GM19468 (cell line): Measurements from ENCODE around the gene RNF38.
"Not testable (repeated sequence)": the region's sequence is repeated elsewhere in the genome, so short reads cannot be mapped to it uniquely, and the experiment has no call there.

Source experiments
- ATAC-seq: cut with Tn5 transposase; IDR thresholded peaks from one replicate; pipeline ENCODE4 v1.9.1; 2021; ENCODE audit warnings: mild to moderate bottlenecking, moderate library complexity, moderate number of reproducible peaks; ENCODE audit not compliant: unreplicated experiment; ENCODE audit errors: extremely low read depth

RNF38 gene

DNA sequence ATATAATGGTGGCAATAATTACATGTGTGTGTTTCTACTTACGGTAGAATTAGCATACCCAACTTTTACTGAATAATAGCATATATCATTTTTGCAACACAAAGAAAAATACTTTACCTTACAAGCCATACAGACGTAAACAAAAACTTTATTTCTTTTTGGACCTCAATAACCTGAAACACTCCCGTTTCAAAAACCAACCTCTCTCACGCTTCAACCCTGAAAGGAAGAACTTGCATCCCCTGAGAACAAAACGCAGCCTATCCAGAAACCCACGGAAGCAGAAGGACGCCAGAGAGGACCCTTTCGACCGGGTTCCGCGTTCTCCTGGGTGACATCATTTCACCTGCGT, at the start of gene RNF38:
Gene RNF38 (minus strand): TSS at position 290 of the 352 bp plus-strand sequence. CDS start 161 bp downstream, at position 129.
- ATAC-seq, result no peak

DNA sequence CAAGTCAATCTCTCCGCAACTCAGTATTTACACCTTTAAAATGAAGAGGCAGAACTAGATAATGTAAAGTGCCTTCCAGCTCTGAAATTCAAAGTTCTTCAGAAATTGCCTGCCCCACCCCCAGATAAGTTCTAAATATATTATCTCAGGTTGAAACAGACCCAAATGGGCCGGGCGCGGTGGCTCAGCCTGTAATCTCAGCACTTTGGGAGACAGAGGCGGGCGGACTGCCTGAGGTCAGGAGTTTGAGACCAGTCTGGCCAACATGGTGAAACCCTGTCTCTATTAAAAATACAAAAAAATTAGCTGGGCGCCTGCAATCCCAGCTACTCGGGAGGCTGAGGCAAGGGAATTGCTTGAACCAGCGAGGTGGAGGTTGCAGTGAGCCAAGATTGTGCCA, 48.5 kb upstream of the RNF38 start:
- not testable (repeated sequence) for ATAC-seq

DNA sequence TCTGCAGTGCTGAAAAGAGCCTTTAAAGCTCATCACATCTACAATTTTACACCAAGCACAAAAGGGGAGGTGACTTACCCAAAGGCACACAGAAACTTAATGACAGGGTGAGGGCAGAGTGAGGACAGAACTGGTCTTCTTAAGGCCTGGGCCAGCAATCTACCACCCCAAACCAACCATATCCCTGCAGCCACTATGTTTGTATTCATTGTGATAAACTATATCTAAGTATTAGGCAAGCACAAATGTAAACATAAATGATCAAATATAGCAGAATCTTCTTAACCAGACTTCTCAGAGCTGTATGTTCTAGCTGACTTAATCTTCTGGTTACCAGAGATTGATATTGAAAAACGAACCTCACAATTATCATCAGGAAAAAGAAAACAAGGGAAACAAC, 47.9 kb upstream of the RNF38 start:
- no peak for ATAC-seq

DNA sequence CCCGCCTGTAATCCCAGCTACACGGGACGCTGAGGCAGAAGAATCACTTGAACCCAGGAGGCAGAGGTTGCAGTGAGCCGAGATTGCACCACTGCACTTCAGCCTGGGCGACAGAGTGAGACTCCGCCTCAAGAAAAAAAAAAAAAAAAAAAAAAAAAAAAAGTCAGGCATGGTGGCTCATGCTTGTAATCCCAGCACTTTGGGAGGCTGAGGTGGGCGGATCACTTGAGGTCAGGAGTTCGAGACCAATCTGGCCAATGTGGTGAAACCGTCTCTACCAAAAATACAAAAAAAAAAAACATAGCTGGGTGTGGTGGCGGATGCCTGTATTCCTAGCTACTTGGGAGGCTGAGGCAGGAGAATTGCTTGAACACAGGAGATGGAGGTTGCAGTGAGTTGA, 46.6 kb upstream of the RNF38 start:
- ATAC-seq, result not testable (repeated sequence)

DNA sequence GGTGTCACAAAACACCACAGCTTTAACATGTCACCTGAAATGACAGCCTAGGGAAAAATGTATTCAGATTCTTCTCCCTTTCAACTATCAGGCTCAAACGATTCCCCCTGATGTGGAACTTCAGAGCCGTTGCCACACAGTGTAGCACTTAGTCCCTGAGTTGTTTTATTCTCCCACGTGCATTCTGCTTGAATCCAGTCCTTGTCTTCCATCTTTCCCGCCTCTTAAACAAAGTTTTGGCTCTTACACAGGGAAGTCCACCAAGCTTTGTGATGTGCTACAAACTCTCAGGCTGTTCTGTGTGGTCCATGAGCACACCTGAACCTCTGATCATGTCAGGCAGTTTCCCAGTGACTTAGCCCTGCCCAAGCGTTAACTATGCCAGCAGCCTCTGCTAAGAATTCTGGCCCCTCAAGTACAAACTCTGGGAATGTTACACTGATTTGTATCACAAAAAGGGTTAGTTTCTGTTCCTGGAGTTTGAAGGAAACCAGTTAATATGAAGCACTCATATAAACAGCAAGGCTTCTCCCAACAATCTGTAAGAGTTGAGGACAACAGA, 45.8 kb upstream of the RNF38 start:
- no peak for ATAC-seq

DNA sequence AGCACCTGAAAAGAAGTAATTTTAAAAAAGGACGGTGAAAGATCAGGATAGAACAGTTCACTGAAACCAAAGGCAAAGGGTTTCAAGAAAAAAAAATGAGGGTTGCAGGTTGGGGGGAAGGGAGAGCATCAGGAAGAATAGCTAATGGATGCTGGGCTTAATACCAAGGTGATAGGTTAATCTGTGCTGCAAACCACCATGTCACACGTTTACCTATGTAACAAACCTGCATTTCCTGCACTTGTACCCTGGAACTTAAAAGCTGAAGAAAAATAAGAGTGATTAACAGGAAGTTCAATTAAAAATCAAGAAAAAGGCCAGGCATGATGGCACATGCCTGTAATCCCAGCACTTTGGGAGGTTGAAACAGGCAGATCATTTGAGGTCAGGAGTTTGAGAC, 44.1 kb upstream of the RNF38 start:
- no peak for ATAC-seq

DNA sequence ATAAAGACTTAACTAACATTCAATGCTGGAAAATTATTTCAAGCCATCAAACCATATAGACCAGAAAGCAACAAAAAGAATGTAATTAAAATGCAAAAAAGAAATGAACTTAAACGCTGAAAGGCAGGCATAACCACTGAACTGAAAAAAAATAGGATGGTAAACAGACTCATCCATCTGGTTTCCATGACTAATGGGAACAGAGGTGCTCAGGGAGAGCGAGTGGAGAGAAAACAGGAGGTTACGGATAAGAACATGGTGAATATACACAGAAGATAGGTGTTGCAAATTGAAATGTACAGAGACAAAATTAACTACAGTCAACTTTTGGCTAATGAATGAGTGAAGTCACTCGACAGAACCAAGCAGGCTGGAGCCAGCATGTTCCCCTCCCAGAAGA, 43.5 kb upstream of the RNF38 start:
- no peak for ATAC-seq

DNA sequence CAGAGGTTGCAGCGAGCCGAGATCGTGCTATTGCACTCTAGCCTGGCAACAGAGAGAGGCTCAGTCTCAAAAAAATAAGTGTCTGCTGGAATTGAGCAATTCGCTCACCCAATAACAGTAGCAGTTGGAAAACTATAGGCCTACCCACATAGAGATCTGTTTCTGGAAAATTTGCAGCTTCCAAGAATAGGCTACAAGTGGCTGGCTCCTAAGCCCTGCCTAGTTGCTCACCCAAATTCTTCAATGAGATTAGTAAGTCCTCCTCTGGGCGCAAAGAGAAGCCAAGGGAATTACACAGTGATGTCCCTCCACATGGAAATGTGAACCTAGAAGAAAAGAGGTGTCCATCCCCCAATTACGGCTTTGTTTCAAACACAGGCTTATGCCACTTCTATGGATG, 42.6 kb upstream of the RNF38 start:
- ATAC-seq, result no peak

DNA sequence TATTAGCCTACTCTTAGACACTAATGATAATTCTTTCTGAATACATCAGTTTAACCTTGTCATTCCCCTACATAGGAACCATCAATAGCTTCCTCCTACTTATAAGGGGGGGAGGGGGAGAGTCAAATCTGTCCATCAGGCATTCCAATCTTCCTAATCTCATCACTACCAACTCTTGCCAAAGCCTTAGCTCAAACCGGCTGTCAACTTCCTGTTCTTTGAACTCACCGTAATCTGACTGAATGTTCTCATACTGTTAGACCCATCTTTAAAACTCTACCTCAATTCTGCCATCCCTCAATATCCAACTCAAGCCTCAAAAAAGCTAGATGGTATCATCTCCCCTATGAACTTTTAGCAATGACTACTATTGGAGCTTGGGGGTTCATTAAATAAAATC, 41.9 kb upstream of the RNF38 start:
- no peak for ATAC-seq

DNA sequence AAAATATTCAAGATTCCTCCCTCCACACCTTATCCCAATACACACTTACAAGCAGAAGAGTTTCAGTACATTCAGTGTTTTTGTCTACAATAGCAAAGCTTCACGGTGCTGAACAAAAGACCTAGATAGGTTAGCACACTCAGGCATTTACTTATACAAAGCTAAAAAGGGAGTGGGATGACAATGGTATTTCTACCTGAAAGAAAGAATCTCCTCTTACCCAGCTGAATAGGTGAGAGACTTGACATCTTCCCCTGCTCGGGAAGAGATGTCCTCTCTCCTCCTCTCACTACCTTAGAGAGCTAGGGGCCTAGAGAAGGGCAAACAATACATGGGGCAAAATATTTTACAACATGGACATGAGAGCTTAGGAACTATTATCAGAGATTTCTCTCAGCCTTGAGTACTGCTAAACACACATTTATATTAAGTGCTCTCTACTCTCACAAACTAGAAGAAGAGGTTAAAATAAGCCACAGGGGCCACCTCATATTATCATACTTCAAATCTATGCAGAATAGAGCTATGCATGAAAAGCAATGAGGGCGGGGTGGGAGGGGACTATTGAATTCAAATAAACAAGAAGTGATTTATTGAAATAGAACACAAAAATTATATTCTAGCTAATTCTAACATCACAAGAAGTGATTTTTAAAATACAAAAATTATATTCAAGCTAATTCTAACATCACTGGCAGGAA, 38.6 kb upstream of the RNF38 start:
- ATAC-seq, result no peak

DNA sequence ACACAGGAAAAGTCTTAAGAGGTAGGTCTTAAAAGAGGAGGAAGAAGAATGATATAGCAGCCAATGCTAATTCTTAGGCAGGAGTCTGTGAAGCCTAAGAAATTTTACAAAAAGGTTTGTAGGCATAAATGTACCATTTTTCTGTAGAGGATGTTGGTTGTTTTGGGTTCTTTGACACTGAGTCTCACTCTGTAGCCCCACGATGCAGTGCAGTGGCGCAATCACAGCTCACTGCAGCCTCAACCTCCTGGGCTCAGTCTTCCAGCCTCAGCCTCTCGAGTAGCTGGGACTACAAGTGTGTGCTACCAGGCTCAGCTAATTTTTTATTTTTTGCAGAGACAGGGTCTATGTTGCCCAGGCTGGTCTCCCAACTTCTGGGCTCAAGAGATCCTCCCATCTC, 37.7 kb upstream of the RNF38 start:
- no peak for ATAC-seq

DNA sequence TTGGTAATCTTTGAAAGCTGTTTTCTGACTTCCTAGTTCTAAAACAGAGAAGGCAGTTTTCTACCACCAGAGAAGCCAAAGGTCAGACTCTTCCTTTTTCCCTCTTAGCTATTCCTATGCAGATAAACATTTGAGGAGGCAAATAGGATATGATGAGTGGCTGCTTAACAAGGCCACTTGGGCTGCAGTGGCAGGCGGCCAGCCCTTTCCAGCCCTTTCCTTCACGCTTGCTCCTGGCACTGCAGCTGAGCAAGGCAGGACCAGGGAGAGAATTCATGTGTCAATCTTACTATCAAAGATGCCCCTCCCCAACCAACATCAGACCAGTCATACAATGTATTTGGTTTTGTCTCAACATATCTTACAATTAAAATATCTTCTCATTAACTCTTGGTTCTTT, 36.8 kb upstream of the RNF38 start:
- no peak for ATAC-seq

DNA sequence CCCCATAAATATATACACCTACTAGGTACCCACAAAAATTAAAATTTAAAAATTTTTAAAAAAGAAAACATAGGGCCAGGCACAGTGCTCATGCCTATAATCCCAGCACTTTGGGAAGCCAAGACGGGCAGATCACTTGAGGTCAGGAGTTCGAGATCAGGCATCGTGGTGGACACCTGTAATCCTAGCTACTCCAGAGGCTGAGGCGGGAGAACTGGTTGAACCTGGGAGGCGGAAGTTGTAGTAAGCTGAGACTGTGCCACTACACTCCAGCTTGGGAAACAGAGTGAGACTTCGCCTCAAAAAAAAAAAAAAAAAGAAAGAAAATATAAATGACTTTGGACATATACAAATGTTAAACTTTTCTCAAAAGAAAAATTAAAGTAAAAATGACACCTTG, 33.3 kb upstream of the RNF38 start:
- no peak for ATAC-seq

DNA sequence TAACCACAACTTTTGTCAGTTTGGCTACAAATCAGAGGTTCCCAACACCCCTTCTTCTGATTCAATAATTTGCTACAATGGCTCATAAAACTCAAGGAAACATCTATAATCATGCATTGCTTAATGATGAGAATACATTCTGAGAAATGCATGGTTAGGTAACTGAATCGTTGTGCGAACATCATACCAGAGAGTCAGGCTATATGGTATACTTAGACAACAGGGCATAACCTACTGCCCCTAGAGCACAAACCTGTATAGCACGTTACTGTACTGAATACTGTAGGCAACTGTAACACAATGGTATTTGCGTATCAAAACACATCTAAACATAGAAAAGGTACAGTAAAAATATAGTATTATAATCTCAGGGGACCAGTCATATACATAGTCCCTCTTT, 31.0 kb upstream of the RNF38 start:
- no peak for ATAC-seq

DNA sequence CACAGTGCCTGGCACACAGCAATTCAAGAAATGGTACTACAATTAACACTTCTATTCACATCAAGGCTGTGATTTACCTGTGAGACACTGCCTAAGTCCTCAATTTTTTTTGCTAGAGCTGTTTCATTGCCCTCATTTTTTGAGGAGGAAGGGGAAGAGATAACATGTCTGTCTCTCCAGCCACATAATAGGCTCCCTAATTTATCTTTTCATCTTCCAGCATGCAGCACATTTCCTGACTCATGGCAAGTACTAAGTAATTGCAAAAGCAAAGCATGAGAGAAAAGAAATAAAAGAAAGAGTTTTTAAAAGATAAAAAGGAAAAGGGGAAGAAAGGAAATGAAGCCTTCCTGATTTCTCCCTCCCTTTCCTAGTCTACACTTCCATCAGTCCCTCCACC, 26.9 kb upstream of the RNF38 start:
- no peak for ATAC-seq

DNA sequence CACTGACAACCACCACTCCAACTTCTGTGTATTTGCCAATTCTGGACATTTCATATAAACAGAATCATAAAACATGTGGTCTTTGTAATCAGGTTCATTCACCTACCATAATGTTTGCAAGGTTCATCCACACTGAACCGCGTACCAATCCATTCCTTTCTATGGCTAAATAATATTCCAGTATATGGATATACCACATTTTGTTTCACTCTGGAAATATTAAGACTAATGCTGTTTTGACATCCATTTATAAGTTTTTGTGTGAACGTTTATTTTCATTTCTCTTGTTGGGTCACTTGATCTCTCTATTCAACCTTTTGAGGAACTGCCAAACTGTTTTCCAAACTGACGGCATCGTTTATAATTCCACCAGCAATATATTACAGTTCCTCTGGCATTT, 26.3 kb upstream of the RNF38 start:
- no peak for ATAC-seq

DNA sequence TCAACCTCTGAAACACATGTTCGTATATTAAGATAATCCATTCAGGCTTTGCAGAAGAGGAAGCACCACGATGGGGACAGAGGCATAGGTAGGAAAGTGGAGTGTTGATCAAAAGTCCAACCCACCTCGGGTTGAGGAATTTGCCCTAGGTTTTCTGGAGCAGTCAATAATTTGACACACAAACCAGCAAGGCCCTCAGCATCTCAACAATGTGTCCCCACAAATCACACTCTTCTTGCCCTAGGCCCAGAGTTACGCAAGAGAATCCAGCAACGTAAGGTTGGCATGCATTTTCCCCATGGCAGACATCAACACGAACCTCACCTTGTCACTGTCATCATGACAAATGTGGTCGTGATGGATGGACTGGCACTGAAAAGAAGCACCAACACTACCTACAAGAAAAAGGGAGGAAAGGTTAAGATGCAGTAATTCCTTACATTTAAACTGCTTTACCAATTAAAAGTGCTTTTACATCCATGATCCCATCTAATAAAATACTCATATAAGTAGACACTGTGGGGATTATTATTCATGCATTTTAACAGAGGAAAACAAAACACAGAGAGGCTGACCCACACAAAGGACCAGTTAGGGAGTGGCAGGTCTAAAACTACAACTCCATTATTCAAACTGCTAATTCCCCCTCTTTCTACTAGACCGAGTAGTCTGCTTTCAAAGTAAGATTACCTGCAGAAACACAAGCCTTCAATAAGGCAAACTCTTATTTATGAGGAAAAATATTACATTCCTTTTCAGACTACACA, 24.4 kb upstream of the RNF38 start:
- no peak for ATAC-seq

DNA sequence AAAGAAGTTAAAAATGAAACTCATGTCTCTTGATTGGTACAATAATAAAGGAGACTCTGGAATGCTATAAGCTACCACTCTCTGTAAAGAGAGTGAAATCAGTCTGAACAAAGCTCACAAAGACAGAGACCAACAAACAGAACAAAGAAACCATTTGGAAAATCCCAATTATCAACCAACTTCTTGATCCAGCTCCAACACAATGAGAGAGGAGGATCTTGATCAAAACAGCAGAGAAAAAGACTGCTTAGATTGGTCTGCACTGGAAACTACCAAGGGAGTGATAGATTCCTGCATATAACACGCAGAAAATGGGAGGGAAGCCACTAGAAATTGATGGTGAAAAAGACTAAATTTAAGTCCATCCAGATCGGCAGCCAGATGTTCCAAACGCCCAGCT, 23.1 kb upstream of the RNF38 start:
- ATAC-seq, result no peak

DNA sequence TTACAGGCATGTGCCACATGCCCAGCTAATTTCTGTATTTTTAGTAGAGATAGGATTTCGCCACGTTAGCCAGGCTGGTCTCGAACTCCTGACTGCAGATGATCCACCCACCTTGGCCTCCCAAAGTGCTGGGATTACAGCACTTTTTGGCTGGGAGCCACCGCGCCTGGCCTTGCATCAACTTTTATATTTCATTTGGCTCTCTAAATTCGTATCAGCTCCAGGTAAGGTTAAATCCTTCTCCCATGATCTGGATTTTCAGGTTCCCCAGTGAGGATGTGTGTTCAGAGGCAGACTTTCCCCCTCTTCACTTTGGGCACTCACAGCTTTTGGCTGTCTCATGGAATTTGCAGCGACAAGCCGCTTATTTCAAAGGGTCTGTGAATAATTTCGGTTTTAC, 16.8 kb upstream of the RNF38 start:
- ATAC-seq, result no peak

DNA sequence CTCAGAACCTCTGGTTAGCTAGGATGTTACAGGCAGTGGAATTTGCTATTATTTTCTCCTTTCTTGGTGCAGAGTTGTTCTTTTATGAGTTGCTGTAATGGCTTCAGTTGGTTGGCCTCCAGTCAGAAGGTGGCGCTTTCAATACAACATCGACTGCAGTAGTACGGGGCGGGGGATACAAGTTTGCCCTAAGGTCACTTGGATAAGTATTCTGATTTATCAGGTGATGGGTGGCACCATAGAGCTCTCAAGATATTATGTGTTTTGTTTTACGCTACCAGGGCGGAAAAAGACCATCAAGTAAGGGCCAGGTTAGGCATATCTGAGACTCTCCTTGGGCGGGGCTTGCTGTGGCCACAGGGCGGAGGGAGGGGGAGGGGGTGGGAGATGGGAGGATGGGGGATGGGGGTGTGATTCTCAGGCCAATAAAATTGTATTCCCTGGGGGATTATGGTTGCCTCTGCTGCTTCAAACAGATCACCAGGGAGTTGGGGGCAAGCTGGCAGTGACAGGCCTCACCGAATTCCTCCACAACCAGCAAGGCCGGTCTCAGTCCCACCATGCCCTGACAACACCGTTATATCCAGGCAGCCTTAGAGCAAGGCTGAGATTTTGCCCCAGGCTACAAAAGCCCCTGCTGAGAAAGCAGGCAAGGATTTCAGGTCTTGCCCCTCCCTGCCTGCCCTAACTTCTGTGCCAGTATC, 15.9 kb upstream of the RNF38 start:
- ATAC-seq, result no peak

DNA sequence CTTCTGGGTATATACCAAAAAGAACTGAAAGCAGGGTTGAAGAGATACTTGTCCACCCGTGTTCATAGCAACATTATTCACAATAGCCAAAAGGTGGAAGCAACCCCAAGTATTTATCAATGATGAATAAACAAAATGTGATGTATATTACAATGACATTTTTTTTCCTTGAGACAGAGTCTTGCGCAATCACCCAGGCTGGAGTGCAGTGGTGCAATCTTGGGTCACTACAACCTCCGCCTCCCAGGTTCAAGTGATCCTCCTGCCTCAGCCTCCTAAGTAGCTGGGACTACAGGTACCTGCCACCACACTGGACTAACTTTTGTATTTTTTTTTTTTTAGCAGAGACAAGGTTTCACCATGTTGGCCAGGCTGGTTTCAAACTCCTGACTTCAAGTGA, 11.3 kb upstream of the RNF38 start:
- ATAC-seq, result not testable (repeated sequence)
